Trophoblast cell (in vitro differentiated cells and primary cell): ENCODE measurements around the gene SLAIN2.

Source experiments
- DNase-seq, 2 donors: peaks; one replicate each; pipeline ENCODE4 v3.0.0-alpha.2; 2016
- H2AFZ ChIP-seq: 2 replicates; pipeline ENCODE4 v1.6.1; 2013; ENCODE audit warnings: low read length, moderate library complexity, mild to moderate bottlenecking; ENCODE audit not compliant: insufficient read depth, poor library complexity
- H2AK5ac ChIP-seq: 2 replicates; pipeline ENCODE4 v1.6.1; 2013; ENCODE audit warnings: mild to moderate bottlenecking, low read length
- H2BK120ac ChIP-seq: 2 replicates; pipeline ENCODE4 v1.6.1; 2013; ENCODE audit warnings: low read length, mild to moderate bottlenecking, moderate library complexity; ENCODE audit not compliant: insufficient read depth, poor library complexity
- H2BK12ac ChIP-seq: 2 replicates; pipeline ENCODE4 v1.6.1; 2013; ENCODE audit warnings: mild to moderate bottlenecking, low read length, moderate library complexity
- H2BK5ac ChIP-seq: 2 replicates; pipeline ENCODE4 v1.6.1; 2013; ENCODE audit warnings: low read length, low read depth, moderate library complexity, mild to moderate bottlenecking; ENCODE audit not compliant: poor library complexity
- H3K14ac ChIP-seq: 2 replicates; pipeline ENCODE4 v1.6.1; 2013; ENCODE audit warnings: mild to moderate bottlenecking, low read length
- H3K18ac ChIP-seq: 2 replicates; pipeline ENCODE4 v1.6.1; 2013; ENCODE audit warnings: mild to moderate bottlenecking, low read length
- H3K23ac ChIP-seq: 2 replicates; pipeline ENCODE4 v1.6.1; 2013; ENCODE audit warnings: low read length
- H3K27ac ChIP-seq: 2 replicates; pipeline ENCODE4 v1.5.1; 2013; ENCODE audit warnings: low read depth, mild to moderate bottlenecking, inconsistent platforms, low read length, moderate library complexity
- H3K27me3 ChIP-seq: 2 replicates; pipeline ENCODE4 v1.6.1; 2013; ENCODE audit warnings: inconsistent platforms, mild to moderate bottlenecking, low read length, moderate library complexity; ENCODE audit not compliant: insufficient read depth
- H3K36me3 ChIP-seq, 2 experiments: 1 replicate in 1 of 2; 2 replicates in 1 of 2; pipeline ENCODE4 v1.6.1; 2013; ENCODE audit warnings: low read length in 2 of 2, mild to moderate bottlenecking in 2 of 2, moderate library complexity in 1 of 2; ENCODE audit not compliant: insufficient read depth in 2 of 2, control insufficient read depth in 1 of 2
- H3K4ac ChIP-seq: 2 replicates; pipeline ENCODE4 v1.6.1; 2013; ENCODE audit warnings: low read depth, mild to moderate bottlenecking, low read length, moderate library complexity
- H3K4me1 ChIP-seq, 2 experiments: 1 replicate in 1 of 2; 2 replicates in 1 of 2; pipeline ENCODE4 v1.6.1; 2013; ENCODE audit warnings: low read length in 2 of 2, mild to moderate bottlenecking in 2 of 2, moderate library complexity in 1 of 2; ENCODE audit not compliant: insufficient read depth in 2 of 2, control insufficient read depth in 1 of 2
- H3K4me2 ChIP-seq: 2 replicates; pipeline ENCODE4 v1.6.1; 2013; ENCODE audit warnings: inconsistent platforms, mild to moderate bottlenecking, low read length, moderate library complexity
- H3K4me3 ChIP-seq: 2 replicates; pipeline ENCODE4 v1.5.1; 2013; ENCODE audit warnings: mild to moderate bottlenecking, low read depth, low read length, inconsistent platforms
- H3K79me1 ChIP-seq: one replicate; pipeline ENCODE4 v1.6.1; 2013; ENCODE audit warnings: low read length
- H3K79me2 ChIP-seq: 2 replicates; pipeline ENCODE4 v1.6.1; 2013; ENCODE audit warnings: low read length, mild to moderate bottlenecking; ENCODE audit not compliant: control insufficient read depth, insufficient read depth, poor library complexity
- H3K9ac ChIP-seq: 2 replicates; pipeline ENCODE4 v1.6.1; 2013; ENCODE audit warnings: mild to moderate bottlenecking, low read length
- H3K9me3 ChIP-seq: 2 replicates; pipeline ENCODE4 v1.6.1; 2013; ENCODE audit warnings: low read depth, mild to moderate bottlenecking, control low read depth, inconsistent platforms, low read length; ENCODE audit not compliant: insufficient read depth
- H4K12ac ChIP-seq: 2 replicates; pipeline ENCODE4 v1.6.1; 2013; ENCODE audit warnings: low read depth, mild to moderate bottlenecking, low read length, moderate library complexity
- H4K8ac ChIP-seq: 2 replicates; pipeline ENCODE4 v1.6.1; 2013; ENCODE audit warnings: low read depth, mild to moderate bottlenecking, low read length, moderate library complexity
- H4K91ac ChIP-seq: one replicate; pipeline ENCODE4 v1.6.1; 2013; ENCODE audit warnings: low read depth, mild to moderate bottlenecking, low read length, moderate library complexity
- WGBS: extraction: QIAGEN DNeasy Blood & Tissue Kit; methylation state at CpG from one replicate; pipeline ENCODE4 v1.1.7; 2013; ENCODE audit warnings: missing lambda C conversion rate; ENCODE audit not compliant: insufficient read length, insufficient coverage; ENCODE audit errors: extremely low coverage; 5-methylcytosine and 5-hydroxymethylcytosine counted together

The SLAIN2 gene

DNA sequence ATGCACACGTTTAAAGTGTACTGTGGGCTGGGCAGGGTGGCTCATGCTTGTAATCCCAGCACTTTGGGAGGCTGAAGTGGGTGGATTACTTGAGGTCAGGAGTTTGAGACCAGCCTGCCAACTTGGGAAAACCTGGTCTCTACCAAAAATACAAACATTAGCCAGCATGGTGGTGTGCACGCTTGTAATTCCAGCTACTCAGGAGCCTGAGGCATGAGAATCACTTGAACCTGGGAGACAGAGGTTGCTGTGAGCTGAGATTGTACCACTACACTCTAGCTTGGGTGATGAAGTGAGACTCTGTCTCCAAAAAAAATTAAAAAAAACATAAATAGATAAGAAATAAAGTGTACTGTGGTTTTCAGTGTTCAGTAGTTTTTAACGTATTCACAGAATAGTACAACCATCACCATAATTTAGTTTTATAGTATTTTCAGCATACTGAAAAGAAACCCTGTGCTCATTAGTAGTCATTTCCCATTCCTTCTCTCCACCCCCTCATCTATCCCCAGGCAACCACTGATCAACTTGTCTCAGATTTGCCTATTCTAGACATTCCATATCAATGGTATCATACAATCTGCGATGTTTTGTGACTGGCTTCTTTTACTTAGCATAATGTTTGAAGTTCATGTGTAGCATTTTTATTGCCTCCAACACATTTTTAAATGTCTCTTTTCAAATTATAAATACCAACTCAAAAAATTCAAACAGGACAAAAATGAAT lies 19.1 kb downstream of the SLAIN2 start:
- Histone ChIP-seq H3K9ac (no peak overlapping the region), H3K14ac (no peak overlapping the region), H3K18ac (no peak overlapping the region), H3K4me2 (peak overlapping the region; percentile 27), H3K27me3 (no peaks in the 10 kb centered on the region), H2BK120ac (no peak overlapping the region), H3K9me3 (no peaks in the 10 kb centered on the region), H2AFZ (no peak overlapping the region), H3K79me1 (no peaks in the 10 kb centered on the region), H2BK12ac (no peak overlapping the region), H3K23ac (no peak overlapping the region), H3K4ac (no peak overlapping the region), H3K36me3 (no peaks in the 10 kb centered on the region), H3K79me2 (no peaks in the 10 kb centered on the region), H4K91ac (no peak overlapping the region), H3K4me3 (no peak overlapping the region), H3K4me1 (peaks cover 3% of the 10 kb centered on the region in 2 experiments), H3K27ac (no peak overlapping the region), H4K8ac (no peak overlapping the region), H2BK5ac (no peak overlapping the region), H4K12ac (no peak overlapping the region), H2AK5ac (no peak overlapping the region)
- DNase-seq, result peak; percentile 79 to 85
- no CpG with 5 or more reads among the region's 4 CpGs for WGBS

DNA sequence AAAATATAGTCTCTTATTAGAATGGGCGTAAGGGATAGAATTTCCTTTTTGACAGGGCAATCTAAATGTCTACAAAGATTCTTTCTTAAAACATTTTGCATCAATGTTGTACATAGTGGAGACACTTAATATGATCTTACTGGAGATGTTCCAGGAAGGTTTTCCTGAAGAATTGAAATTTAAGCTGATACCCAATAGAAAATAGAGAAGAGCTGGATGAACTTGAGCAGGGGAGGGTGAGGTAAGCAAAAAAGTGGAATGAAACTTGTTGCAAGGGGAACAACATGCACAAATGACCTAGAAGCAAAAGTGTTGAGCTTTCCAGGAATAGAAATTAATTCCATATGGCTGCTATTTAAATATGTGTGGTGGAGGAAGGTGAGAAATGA lies 19.7 kb downstream of the SLAIN2 start:
- Histone ChIP-seq H3K4me1 (peaks cover 3% of the 10 kb centered on the region in 2 experiments), H3K79me2 (no peaks in the 10 kb centered on the region), H3K27ac (no peak overlapping the region), H4K12ac (no peak overlapping the region), H3K14ac (no peak overlapping the region), H3K4me2 (no peak overlapping the region), H3K9ac (no peak overlapping the region), H3K23ac (no peak overlapping the region), H2AFZ (no peak overlapping the region), H2BK12ac (no peak overlapping the region), H3K4ac (no peak overlapping the region), H2AK5ac (no peak overlapping the region), H3K4me3 (no peak overlapping the region), H4K91ac (no peak overlapping the region), H4K8ac (no peak overlapping the region), H3K27me3 (no peaks in the 10 kb centered on the region), H3K18ac (no peak overlapping the region), H3K9me3 (no peaks in the 10 kb centered on the region), H3K79me1 (no peaks in the 10 kb centered on the region), H3K36me3 (no peaks in the 10 kb centered on the region), H2BK5ac (no peak overlapping the region), H2BK120ac (no peak overlapping the region)
- no CpG with 5 or more reads among the region's 1 CpG for WGBS
- DNase-seq, result no peak

DNA sequence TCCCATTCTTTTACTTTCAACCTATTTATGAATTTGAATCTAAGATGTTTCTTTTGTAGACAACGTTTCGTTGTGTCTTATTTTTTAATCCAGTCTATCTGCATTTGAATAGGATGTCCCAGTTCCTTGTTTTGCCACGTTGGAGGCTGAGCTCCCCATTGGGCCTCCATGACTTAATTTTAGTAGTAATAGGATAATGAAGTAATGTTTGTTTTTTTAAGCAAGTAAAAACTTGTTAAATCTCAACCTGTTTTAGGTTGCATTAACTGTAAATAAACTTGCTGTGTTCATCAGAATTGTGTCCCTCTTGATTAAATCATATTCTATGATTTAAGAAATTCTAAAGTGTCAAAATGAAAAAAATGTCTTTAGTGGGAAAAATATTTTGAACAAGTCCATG lies 25.3 kb downstream of the SLAIN2 start:
- no peak overlapping the region for H2BK120ac ChIP-seq
- no peak overlapping the region for H2AK5ac ChIP-seq
- no peaks in the 10 kb centered on the region for H3K79me1 ChIP-seq
- H3K4ac ChIP-seq, result no peak overlapping the region
- H3K27me3 ChIP-seq, result no peaks in the 10 kb centered on the region
- no peak overlapping the region for H3K27ac ChIP-seq
- H3K18ac ChIP-seq, result no peak overlapping the region
- no peak overlapping the region for H3K4me3 ChIP-seq
- H3K36me3 ChIP-seq, result peaks cover 0 to under 1% of the 10 kb centered on the region in 2 experiments
- H2AFZ ChIP-seq, result no peak overlapping the region
- no peak overlapping the region for H3K23ac ChIP-seq
- H3K9me3 ChIP-seq, result no peaks in the 10 kb centered on the region
- H4K91ac ChIP-seq, result no peak overlapping the region
- no peak overlapping the region for H2BK5ac ChIP-seq
- DNase-seq, result no peak
- no peak overlapping the region for H3K9ac ChIP-seq
- H3K14ac ChIP-seq, result no peak overlapping the region
- WGBS, result no CpG with 5 or more reads among the region's 3 CpGs
- H4K12ac ChIP-seq, result no peak overlapping the region
- no peaks in the 10 kb centered on the region for H3K79me2 ChIP-seq
- H3K4me1 ChIP-seq, result no peaks in the 10 kb centered on the region
- H4K8ac ChIP-seq, result no peak overlapping the region
- no peak overlapping the region for H3K4me2 ChIP-seq
- H2BK12ac ChIP-seq, result no peak overlapping the region

DNA sequence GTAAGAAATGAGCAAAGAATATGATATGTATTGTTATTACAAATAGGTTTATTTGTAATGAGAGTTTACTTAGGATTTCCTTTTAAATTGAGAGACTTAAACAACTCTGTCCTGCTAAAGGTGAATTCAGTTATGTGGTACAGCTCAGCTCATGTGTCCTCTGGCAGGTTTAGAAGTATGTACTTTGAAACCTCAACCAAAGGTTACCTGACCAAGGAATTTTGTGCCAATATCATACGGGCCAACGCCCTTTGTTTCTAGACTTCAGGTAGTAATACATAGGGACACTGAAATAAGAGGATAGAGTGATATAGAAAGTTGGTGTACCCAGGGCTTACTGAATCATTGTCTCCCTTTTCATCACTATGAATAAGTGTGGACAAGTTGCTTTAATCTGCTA lies 25.7 kb downstream of the SLAIN2 start:
- H4K8ac ChIP-seq, result no peak overlapping the region
- no peak overlapping the region for H2AK5ac ChIP-seq
- no peak overlapping the region for H4K12ac ChIP-seq
- no peak overlapping the region for H3K18ac ChIP-seq
- no peak overlapping the region for H3K23ac ChIP-seq
- WGBS, result no CpG with 5 or more reads among the region's 2 CpGs
- H2BK12ac ChIP-seq, result no peak overlapping the region
- no peak overlapping the region for H3K14ac ChIP-seq
- DNase-seq, result peak; percentile 0 to 10
- H3K9ac ChIP-seq, result no peak overlapping the region
- no peaks in the 10 kb centered on the region for H3K79me2 ChIP-seq
- no peak overlapping the region for H3K4ac ChIP-seq
- H3K27me3 ChIP-seq, result no peaks in the 10 kb centered on the region
- no peak overlapping the region for H3K27ac ChIP-seq
- peaks cover 0 to 2% of the 10 kb centered on the region in 2 experiments for H3K36me3 ChIP-seq
- H3K79me1 ChIP-seq, result no peaks in the 10 kb centered on the region
- no peak overlapping the region for H2BK120ac ChIP-seq
- no peak overlapping the region for H3K4me3 ChIP-seq
- H2BK5ac ChIP-seq, result no peak overlapping the region
- no peak overlapping the region for H2AFZ ChIP-seq
- no peak overlapping the region for H4K91ac ChIP-seq
- no peaks in the 10 kb centered on the region for H3K4me1 ChIP-seq
- no peak overlapping the region for H3K4me2 ChIP-seq
- no peaks in the 10 kb centered on the region for H3K9me3 ChIP-seq
